Loucy (cell line): Measurements from ENCODE around the gene CALML3.

Experiments
- EZH2phosphoT487 ChIP-seq: fragments of 200-600 bp; IDR thresholded peaks from 2 replicates; pipeline ENCODE4 v1.6.1; 2018; ENCODE audit warnings: antibody characterized with exemption, mild to moderate bottlenecking, moderate library complexity, borderline replicate concordance
- TF ChIP-seq, protein P1 (sequence below): fragments of 200-600 bp; sonication (generic); conservative IDR thresholded peaks from 2 replicates; pipeline ENCODE4 v1.5.1; 2014; ENCODE audit warnings: mild to moderate bottlenecking, antibody characterized with exemption, low read length

DNA sequence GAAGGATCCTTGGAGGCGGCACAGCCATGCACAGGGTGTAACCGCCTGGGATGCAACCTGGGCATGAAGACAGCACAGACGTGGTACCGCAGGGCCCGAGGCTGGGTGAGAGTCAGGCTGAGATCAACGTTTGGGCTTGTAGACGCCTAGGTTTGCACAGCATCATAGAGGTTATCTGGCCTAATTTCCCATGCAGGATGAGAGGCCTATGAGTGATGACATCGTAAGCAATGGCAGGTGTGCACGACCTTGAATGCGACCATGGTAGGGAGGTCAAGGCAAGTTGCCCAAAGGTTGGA is 7.5 kb downstream of the CALML3 start:
- TF ChIP-seq, protein P1, sequence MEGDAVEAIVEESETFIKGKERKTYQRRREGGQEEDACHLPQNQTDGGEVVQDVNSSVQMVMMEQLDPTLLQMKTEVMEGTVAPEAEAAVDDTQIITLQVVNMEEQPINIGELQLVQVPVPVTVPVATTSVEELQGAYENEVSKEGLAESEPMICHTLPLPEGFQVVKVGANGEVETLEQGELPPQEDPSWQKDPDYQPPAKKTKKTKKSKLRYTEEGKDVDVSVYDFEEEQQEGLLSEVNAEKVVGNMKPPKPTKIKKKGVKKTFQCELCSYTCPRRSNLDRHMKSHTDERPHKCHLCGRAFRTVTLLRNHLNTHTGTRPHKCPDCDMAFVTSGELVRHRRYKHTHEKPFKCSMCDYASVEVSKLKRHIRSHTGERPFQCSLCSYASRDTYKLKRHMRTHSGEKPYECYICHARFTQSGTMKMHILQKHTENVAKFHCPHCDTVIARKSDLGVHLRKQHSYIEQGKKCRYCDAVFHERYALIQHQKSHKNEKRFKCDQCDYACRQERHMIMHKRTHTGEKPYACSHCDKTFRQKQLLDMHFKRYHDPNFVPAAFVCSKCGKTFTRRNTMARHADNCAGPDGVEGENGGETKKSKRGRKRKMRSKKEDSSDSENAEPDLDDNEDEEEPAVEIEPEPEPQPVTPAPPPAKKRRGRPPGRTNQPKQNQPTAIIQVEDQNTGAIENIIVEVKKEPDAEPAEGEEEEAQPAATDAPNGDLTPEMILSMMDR = no peak
- TF ChIP-seq EZH2phosphoT487 = no peak
